Measurements from ENCODE around the gene CHIC2. TPM values are rescaled to one million over a fixed set of nuclear protein-coding genes. Genes with fewer than 3 reads are reported as not detected.

CHIC2 gene
- total and polyA plus RNA-seq, 3 donors from 2014 or later = 83.4 to 129 (median 113) TPM

DNA sequence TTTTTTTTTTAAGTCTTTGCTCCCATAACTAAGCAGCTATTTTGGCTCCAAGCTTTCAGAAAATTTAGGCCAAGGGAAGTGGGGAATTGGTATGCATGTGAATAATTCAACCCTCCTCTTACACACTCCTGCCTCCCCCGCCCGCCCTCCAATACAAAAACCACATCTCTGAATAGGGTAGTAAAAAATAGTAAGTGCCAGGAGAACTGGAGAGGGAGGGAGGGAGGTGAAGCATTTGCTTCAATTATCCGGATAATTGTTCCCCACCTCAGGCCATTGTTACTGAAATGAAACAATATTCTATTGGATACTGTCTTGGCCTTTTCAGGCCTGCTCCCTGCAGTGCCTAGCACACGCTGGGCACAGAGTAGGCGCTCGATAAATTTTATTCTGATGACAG lies 30.0 kb upstream of the CHIC2 start:
- no peak overlapping the region for H3K4me3 ChIP-seq
- no peaks in the 10 kb centered on the region for H3K27me3 ChIP-seq
- 71 to 73% methylated on average over 6 of the region's 6 CpGs for WGBS, 2 donors
- H3K27ac ChIP-seq = no peak overlapping the region
- peaks cover 2% of the 10 kb centered on the region for H3K4me1 ChIP-seq
- H3K36me3 ChIP-seq (ENCODE audit: low read depth, missing control alignments) = no peaks in the 10 kb centered on the region
- TF ChIP-seq, protein P1, sequence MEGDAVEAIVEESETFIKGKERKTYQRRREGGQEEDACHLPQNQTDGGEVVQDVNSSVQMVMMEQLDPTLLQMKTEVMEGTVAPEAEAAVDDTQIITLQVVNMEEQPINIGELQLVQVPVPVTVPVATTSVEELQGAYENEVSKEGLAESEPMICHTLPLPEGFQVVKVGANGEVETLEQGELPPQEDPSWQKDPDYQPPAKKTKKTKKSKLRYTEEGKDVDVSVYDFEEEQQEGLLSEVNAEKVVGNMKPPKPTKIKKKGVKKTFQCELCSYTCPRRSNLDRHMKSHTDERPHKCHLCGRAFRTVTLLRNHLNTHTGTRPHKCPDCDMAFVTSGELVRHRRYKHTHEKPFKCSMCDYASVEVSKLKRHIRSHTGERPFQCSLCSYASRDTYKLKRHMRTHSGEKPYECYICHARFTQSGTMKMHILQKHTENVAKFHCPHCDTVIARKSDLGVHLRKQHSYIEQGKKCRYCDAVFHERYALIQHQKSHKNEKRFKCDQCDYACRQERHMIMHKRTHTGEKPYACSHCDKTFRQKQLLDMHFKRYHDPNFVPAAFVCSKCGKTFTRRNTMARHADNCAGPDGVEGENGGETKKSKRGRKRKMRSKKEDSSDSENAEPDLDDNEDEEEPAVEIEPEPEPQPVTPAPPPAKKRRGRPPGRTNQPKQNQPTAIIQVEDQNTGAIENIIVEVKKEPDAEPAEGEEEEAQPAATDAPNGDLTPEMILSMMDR (IDR thresholded peaks at IDR 0.05) = no peak
- TF ChIP-seq POLR2A (IDR thresholded peaks at IDR 0.05) = no peak
- H3K9me3 ChIP-seq = no peaks in the 10 kb centered on the region
- intact Hi-C loops (cut with DNase I; ENCODE audit: low total_unique reads) = no loop called here
- no peak for DNase-seq

DNA sequence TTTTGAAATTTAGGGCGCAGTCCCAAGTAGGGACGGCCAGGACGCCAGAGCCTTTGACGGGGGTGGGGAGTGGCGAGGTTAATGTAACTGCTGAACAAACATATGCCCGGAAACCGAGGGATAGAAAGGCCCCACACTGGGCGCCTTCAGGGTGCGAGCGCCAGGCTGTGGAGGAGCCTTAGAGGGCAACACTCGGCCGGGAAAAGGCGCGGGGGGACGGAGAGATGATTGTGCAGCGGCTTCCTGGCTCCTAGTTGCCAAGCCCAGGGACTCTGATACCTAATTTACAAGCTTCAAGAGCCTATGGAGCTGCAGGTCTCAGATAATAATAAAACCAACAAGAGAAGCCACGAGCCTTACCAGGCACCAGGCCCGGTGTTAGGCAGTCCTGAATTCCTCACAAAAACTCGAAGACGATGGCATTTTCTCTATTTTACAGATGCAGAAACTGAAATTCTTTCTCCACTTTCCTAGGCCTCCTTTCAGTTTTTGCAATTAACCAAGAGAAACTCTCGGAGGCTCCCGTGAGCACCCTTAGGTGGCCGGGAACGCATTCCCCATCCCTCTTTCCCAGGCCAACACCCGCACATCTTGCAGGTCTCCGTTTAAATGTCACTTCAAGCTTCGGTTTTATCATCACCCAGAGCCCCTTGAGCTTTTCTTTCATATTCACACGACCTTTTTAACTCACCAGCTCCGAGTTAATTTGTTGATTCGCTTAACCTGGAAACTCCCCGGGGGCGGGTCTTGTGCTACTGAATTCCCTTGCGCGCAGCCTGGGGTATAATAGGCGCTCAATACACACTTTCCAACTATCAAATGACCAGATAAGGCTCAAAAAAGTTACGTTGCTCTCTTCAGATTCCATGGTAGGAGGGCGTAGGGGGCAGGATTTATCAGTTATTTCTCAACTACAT lies 29.2 kb upstream of the CHIC2 start:
- Histone ChIP-seq H3K4me3 (no peak overlapping the region), H3K4me1 (no peaks in the 10 kb centered on the region), H3K27me3 (no peaks in the 10 kb centered on the region), H3K9me3 (no peaks in the 10 kb centered on the region), H3K27ac (no peak overlapping the region), H3K36me3 (ENCODE audit: low read depth, missing control alignments) (no peaks in the 10 kb centered on the region)
- intact Hi-C loops (cut with DNase I; ENCODE audit: low total_unique reads) = no loop called here
- no peak for DNase-seq
- TF ChIP-seq, protein P1 (IDR thresholded peaks at IDR 0.05) = no peak
- no peak for TF ChIP-seq POLR2A (IDR thresholded peaks at IDR 0.05)
- 35 to 53% methylated on average over 37 of the region's 37 CpGs for WGBS, 2 donors

DNA sequence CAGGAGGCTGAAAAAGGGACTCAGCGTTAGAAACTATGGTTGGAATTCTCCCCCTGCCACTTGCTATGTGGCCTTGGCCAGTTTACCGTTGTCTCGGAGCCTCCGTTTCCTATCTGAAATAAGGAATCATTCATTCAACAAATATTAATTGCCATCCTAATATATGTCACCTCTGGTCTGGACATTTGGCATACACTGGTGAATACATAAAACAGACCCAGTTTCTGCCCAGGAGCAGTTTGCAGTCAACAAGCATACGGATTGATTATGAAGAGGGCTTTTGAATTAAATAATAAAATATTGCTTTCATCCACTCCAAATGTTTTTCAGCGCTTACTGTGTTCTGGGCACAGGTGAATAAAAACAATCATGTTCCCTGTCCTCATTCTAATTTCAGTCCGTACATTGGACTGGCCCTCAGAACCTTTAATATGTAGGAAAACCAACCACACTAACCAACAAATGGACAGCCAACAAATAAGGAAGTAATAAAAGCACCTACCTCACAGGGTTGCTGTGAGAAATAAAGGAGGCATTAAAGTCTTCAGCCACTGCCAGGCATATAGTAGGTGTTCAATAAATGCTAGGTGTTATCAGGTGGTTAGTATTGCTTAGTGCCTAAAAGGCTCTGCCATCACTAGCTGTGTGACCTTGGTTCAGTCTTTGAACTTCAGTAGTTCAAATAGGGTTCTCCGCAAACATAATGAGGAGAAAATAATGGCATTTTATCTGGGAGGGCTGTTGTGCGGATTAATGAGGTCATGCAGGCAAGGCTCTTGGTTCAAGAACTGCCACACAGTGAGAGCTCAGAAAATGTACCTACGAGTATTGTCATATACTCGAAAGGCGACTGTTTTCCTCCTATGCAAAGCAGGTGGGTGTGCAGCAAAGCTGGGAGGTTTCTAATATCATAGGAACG lies 28.3 kb upstream of the CHIC2 start:
- 20 to 27% methylated on average over 13 of the region's 13 CpGs for WGBS, 2 donors
- intact Hi-C loops (cut with DNase I; ENCODE audit: low total_unique reads) = no loop called here
- Histone ChIP-seq H3K27me3 (no peaks in the 10 kb centered on the region), H3K4me1 (no peaks in the 10 kb centered on the region), H3K9me3 (no peaks in the 10 kb centered on the region), H3K36me3 (ENCODE audit: low read depth, missing control alignments) (no peaks in the 10 kb centered on the region), H3K27ac (peak overlapping the region in 1 of 2 donors; percentile 26), H3K4me3 (peak overlapping the region; percentile 33 to 47)
- DNase-seq = no peak
- TF ChIP-seq POLR2A (IDR thresholded peaks at IDR 0.05) = no peak
- TF ChIP-seq, protein P1 (IDR thresholded peaks at IDR 0.05) = no peak

DNA sequence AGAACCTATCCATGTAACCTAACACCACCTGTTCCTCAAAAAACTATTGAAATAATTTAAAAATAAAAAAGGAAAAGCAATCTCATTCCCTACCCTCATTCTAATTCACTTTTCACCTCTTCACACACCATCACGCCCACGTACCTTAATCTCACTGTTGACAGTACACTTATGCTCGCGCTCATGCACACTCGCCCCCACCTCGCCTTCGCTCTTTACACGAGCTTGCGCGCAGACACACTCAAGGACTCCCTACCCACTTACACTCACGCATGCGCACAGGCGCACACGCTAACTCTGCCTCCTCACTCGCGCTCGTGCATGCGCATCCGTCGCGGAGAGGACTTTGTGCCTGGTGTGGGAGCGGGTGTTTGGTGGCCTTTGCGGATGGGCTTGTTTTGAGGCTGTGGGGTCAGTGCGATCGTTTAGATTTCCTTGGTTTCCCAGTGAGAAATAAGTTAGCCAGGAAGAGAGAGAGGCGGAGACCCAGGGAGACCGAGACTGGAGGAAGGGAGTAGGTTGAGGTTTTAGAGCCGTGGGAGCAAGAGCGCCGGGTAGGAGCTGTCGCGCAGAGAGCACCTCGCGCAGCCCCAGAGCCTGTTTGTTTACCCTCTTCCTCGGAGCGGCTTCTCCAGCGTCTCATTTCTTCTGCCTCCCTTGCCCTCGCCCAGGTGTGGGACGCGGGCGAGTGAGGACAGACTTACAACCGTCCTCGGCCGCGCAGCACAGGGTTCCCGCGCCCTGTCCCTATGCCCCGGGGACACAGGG lies 27.4 kb upstream of the CHIC2 start:
- H3K36me3 ChIP-seq (ENCODE audit: low read depth, missing control alignments) = no peaks in the 10 kb centered on the region
- DNase-seq = peak; percentile 90
- H3K4me3 ChIP-seq = peak overlapping the region; percentile 33 to 47
- H3K4me1 ChIP-seq = no peaks in the 10 kb centered on the region
- TF ChIP-seq POLR2A (IDR thresholded peaks at IDR 0.05) = no peak
- TF ChIP-seq, protein P1 (IDR thresholded peaks at IDR 0.05) = no peak
- no peaks in the 10 kb centered on the region for H3K9me3 ChIP-seq
- intact Hi-C loops (cut with DNase I; ENCODE audit: low total_unique reads) = no loop called here
- peak overlapping the region in 1 of 2 donors; percentile 26 for H3K27ac ChIP-seq
- WGBS, 2 donors = 0 to 2% methylated on average over 42 to 48 of the region's 48 CpGs
- H3K27me3 ChIP-seq = no peaks in the 10 kb centered on the region
